Hepatocyte (in vitro differentiated cells): ENCODE data around the gene GET3.

Source experiments
- CTCF ChIP-seq: fragments of 200-600 bp; sonication (generic); IDR thresholded peaks from 2 replicates; pipeline ENCODE4 v1.5.1; 2016; ENCODE audit warnings: antibody characterized with exemption, mild to moderate bottlenecking; ENCODE audit not compliant: poor library complexity
- EZH2phosphoT487 ChIP-seq: fragments of 200-600 bp; sonication (generic); IDR thresholded peaks from one replicate; pipeline ENCODE4 v1.6.1; 2018; ENCODE audit warnings: antibody characterized with exemption, mild to moderate bottlenecking, low read depth, moderate library complexity; ENCODE audit not compliant: unreplicated experiment, severe bottlenecking

- TF ChIP-seq CTCF (no peak), EZH2phosphoT487 (no peak)
Measured at GRCh38 chr19:12737835-12738351, 596 bp downstream of the GET3 start.
